Chondrocyte (in vitro differentiated cells): Measurements from ENCODE around the gene CCDC18. TPM values are rescaled to one million over a fixed set of nuclear protein-coding genes. Genes with fewer than 3 reads are reported as not detected.
A peak's percentile ranks its signal among the peaks of the same experiment; 100 is the strongest.

Source experiments
- DNase-seq: peaks from one replicate; pipeline ENCODE4 v3.0.0; 2021; ENCODE audit warnings: mixed read lengths, low spot score
- H3K27ac Mint-ChIP-seq: one replicate; pipeline ENCODE4 v1.8.0; 2021; ENCODE audit warnings: mild to moderate bottlenecking, moderate library complexity, mixed read lengths; ENCODE audit not compliant: unreplicated experiment
- H3K27me3 Mint-ChIP-seq: 2 replicates; pipeline ENCODE4 v1.8.0; 2021; ENCODE audit warnings: low read depth, mixed read lengths
- H3K36me3 Mint-ChIP-seq: 2 replicates; pipeline ENCODE4 v1.8.0; 2021; ENCODE audit warnings: low read depth, mixed read lengths
- H3K4me1 Mint-ChIP-seq: 2 replicates; pipeline ENCODE4 v1.8.0; 2021; ENCODE audit warnings: low read depth, mild to moderate bottlenecking, mixed read lengths
- H3K4me3 Mint-ChIP-seq: one replicate; pipeline ENCODE4 v1.8.0; 2021; ENCODE audit warnings: mild to moderate bottlenecking, moderate library complexity, mixed read lengths; ENCODE audit not compliant: unreplicated experiment
- H3K9me3 Mint-ChIP-seq: 2 replicates; pipeline ENCODE4 v1.8.0; 2021; ENCODE audit warnings: low read depth, mixed read lengths
- CTCF ChIP-seq: fragments of 200-600 bp; sonication (generic); IDR thresholded peaks from 2 replicates; pipeline ENCODE4 v1.5.0; 2021; ENCODE audit warnings: antibody characterized with exemption, mild to moderate bottlenecking, moderate library complexity
- total RNA-seq: library from RNA; stranded (reverse); gene quantifications from 3 replicates; pipeline ENCODE4 v1.2.1, GENCODE V29; 2021

The CCDC18 gene
- total RNA-seq, 1 donor from 2014 or later = 3.6 TPM

GRCh38 chr1:93296555-93297154, 116.1 kb downstream of the CCDC18 start:
- Mint-ChIP-seq H3K4me3 (no peak overlapping the region), H3K4me1 (no peaks in the 10 kb centered on the region), H3K27ac (no peak overlapping the region), H3K27me3 (no peaks in the 10 kb centered on the region), H3K9me3 (peaks cover 9% of the 10 kb centered on the region), H3K36me3 (peaks cover 8% of the 10 kb centered on the region)
- no peak for DNase-seq
- TF ChIP-seq CTCF = no peak

- Mint-ChIP-seq H3K4me1 (no peaks in the 10 kb centered on the region), H3K9me3 (no peaks in the 10 kb centered on the region), H3K36me3 (no peaks in the 10 kb centered on the region), H3K4me3 (no peak overlapping the region), H3K27me3 (no peaks in the 10 kb centered on the region), H3K27ac (no peak overlapping the region)
- TF ChIP-seq CTCF = no peak
- no peak for DNase-seq
Observed at GRCh38 chr1:93301131-93301530, 120.6 kb downstream of the CCDC18 start.

GRCh38 chr1:93302078-93302477, 121.6 kb downstream of the CCDC18 start:
- Mint-ChIP-seq H3K9me3 (no peaks in the 10 kb centered on the region), H3K36me3 (no peaks in the 10 kb centered on the region), H3K4me1 (no peaks in the 10 kb centered on the region), H3K27me3 (no peaks in the 10 kb centered on the region), H3K27ac (no peak overlapping the region), H3K4me3 (no peak overlapping the region)
- DNase-seq = no peak
- no peak for TF ChIP-seq CTCF

DNA sequence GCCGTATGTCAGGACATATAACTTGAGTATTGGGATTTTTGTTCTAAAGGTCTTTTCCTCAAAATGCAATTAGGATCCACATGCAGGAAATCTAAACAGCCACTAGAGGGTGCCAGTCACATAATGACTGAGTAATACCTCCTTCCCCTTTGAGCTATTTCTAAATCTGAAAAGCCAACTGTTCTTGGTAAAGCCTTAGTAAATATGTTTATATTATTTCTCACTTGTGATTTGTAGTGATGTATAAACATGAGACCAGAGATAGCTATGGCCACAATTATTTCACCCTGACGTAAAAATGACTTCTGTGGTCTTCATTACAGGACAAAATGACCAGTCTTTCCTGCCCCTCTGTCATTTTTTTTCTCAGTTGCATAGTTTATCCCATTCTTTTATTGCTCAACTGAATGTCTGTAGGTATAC, 124.2 kb downstream of the CCDC18 start:
- H3K4me3 Mint-ChIP-seq = no peak overlapping the region
- H3K4me1 Mint-ChIP-seq = no peaks in the 10 kb centered on the region
- H3K36me3 Mint-ChIP-seq = no peaks in the 10 kb centered on the region
- no peak for DNase-seq
- peak; percentile 95 for TF ChIP-seq CTCF
- H3K27me3 Mint-ChIP-seq = no peaks in the 10 kb centered on the region
- no peaks in the 10 kb centered on the region for H3K9me3 Mint-ChIP-seq
- H3K27ac Mint-ChIP-seq = no peak overlapping the region

DNA sequence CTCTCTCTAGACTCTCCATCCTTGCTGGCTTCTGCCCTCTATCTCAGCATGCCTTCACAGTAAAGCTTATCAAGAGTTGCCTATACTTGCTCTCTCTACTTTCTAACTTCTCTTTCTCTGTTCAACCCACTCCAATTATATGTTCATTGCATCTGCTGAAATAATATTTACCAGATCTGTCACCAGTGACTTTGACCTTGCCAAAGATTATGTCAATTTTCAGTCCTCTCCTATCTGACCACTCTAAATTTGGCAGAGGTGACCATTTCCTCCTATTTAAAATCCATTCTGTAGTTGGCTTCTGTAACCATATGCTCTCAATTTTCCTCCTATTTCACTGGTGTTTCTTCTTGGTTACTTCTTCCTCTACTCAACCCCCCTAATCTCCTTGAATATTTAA, 126.4 kb downstream of the CCDC18 start:
- Mint-ChIP-seq H3K36me3 (no peaks in the 10 kb centered on the region), H3K27me3 (no peaks in the 10 kb centered on the region), H3K4me1 (no peaks in the 10 kb centered on the region), H3K4me3 (no peak overlapping the region), H3K9me3 (no peaks in the 10 kb centered on the region), H3K27ac (no peak overlapping the region)
- TF ChIP-seq CTCF = no peak
- no peak for DNase-seq
